ENCODE results near the gene LRRC55. TPM values are rescaled to one million over a fixed set of nuclear protein-coding genes. Genes with fewer than 3 reads are reported as not detected.

Gene LRRC55
- total RNA-seq, 4 donors from 2014 or later: under 0.01 to 0.39 (median 0.19) TPM

- intact Hi-C loops (cut with DNase I): no loop called here
- DNase-seq (ENCODE audit: extremely low spot score): no peak
- no peak overlapping the region for H3K27ac ChIP-seq (replicated peaks in 1 of 4)
- H3K36me3 ChIP-seq: no peaks in the 10 kb centered on the region
- peaks cover 15 to 41% (median 35%) of the 10 kb centered on the region in 4 donors for H3K4me1 ChIP-seq
- H3K9me3 ChIP-seq: no peaks in the 10 kb centered on the region
- no peak overlapping the region for H3K4me3 ChIP-seq
- WGBS: 86% methylated on average over 11 of the region's 11 CpGs
- TF ChIP-seq POLR2AphosphoS5 (IDR thresholded peaks at IDR 0.05): no peak
- H3K27me3 ChIP-seq: no peaks in the 10 kb centered on the region
Measured at GRCh38 chr11:57199330-57199729, 17.6 kb downstream of the LRRC55 start.

- Histone ChIP-seq H3K4me1 (peaks cover 15 to 40% (median 35%) of the 10 kb centered on the region in 4 donors), H3K4me3 (no peak overlapping the region), H3K9me3 (no peaks in the 10 kb centered on the region), H3K27me3 (peaks cover 0 to 7% (median 0%) of the 10 kb centered on the region in 4 donors), H3K27ac (replicated peaks in 1 of 4) (peak overlapping the region in 1 of 4 donors; percentile 6), H3K36me3 (no peaks in the 10 kb centered on the region)
- 58% methylated on average over 7 of the region's 7 CpGs for WGBS
- intact Hi-C loops (cut with DNase I): no loop called here
- DNase-seq (ENCODE audit: extremely low spot score): no peak
- TF ChIP-seq CTCF (IDR thresholded peaks at IDR 0.05) (no peak), POLR2A (IDR thresholded peaks at IDR 0.05; ENCODE audit: low read depth) (no peak), EP300 (IDR thresholded peaks at IDR 0.05) (no peak), POLR2AphosphoS5 (IDR thresholded peaks at IDR 0.05) (no peak)
Measured at GRCh38 chr11:57200917-57201316, 19.2 kb downstream of the LRRC55 start.

GRCh38 chr11:57202281-57202680 is 20.5 kb downstream of the LRRC55 start:
- H3K4me3 ChIP-seq: no peak overlapping the region
- peaks cover 15 to 42% (median 36%) of the 10 kb centered on the region in 4 donors for H3K4me1 ChIP-seq
- peak overlapping the region in 1 of 4 donors; percentile 55 for H3K27ac ChIP-seq (replicated peaks in 1 of 4)
- no peak for DNase-seq (ENCODE audit: extremely low spot score)
- TF ChIP-seq EP300 (IDR thresholded peaks at IDR 0.05) (no peak), POLR2A (IDR thresholded peaks at IDR 0.05; ENCODE audit: low read depth) (no peak), POLR2AphosphoS5 (IDR thresholded peaks at IDR 0.05) (no peak), CTCF (IDR thresholded peaks at IDR 0.05) (no peak)
- no peaks in the 10 kb centered on the region for H3K9me3 ChIP-seq
- 61% methylated on average over 2 of the region's 10 CpGs for WGBS
- H3K36me3 ChIP-seq: no peaks in the 10 kb centered on the region
- intact Hi-C loops (cut with DNase I): no loop called here
- H3K27me3 ChIP-seq: peaks cover 0 to 7% (median 2%) of the 10 kb centered on the region in 4 donors

- H3K4me1 ChIP-seq: peaks cover 15 to 44% (median 37%) of the 10 kb centered on the region in 4 donors
- 36% methylated on average over 3 of the region's 3 CpGs for WGBS
- intact Hi-C loops (cut with DNase I): no loop called here
- no peak overlapping the region for H3K4me3 ChIP-seq
- H3K27me3 ChIP-seq: peaks cover 0 to 7% (median 2%) of the 10 kb centered on the region in 4 donors
- peak in 1 of 2 donors; percentile 24 for TF ChIP-seq POLR2AphosphoS5 (IDR thresholded peaks at IDR 0.05)
- TF ChIP-seq CTCF (IDR thresholded peaks at IDR 0.05): no peak
- no peaks in the 10 kb centered on the region for H3K9me3 ChIP-seq
- peak overlapping the region in 2 of 4 donors; percentile 0 to 55 for H3K27ac ChIP-seq (replicated peaks in 1 of 4)
- H3K36me3 ChIP-seq: no peaks in the 10 kb centered on the region
- DNase-seq (ENCODE audit: extremely low spot score): no peak
Measured at GRCh38 chr11:57203359-57203758, 21.6 kb downstream of the LRRC55 start.

GRCh38 chr11:57203882-57204480 is 22.2 kb downstream of the LRRC55 start:
- no peak for DNase-seq (ENCODE audit: extremely low spot score)
- intact Hi-C loops (cut with DNase I): no loop called here
- Histone ChIP-seq H3K36me3 (no peaks in the 10 kb centered on the region), H3K27me3 (peaks cover 0 to 7% (median 2%) of the 10 kb centered on the region in 4 donors), H3K4me1 (peaks cover 15 to 44% (median 37%) of the 10 kb centered on the region in 4 donors), H3K9me3 (no peaks in the 10 kb centered on the region), H3K4me3 (no peak overlapping the region), H3K27ac (replicated peaks in 1 of 4) (no peak overlapping the region)
- WGBS: 71% methylated on average over 7 of the region's 7 CpGs
- TF ChIP-seq POLR2A (IDR thresholded peaks at IDR 0.05; ENCODE audit: low read depth): no peak

Measured in esophagus muscularis mucosa (tissue), 4 donors.